ENCODE results near the gene IMPA2.

GRCh38 chr18:12043811-12044210 is 62.5 kb downstream of the IMPA2 start:
- TF ChIP-seq CTCF (IDR thresholded peaks at IDR 0.05; ENCODE audit: low read depth, low read length), result no peak
- TF ChIP-seq EZH2phosphoT487 (IDR thresholded peaks at IDR 0.05; ENCODE audit: low read depth), result no peak

Measured in OCI-LY3 (cell line).